Suprapubic skin (tissue), 4 donors: Measurements from ENCODE around the gene LRPPRC.

Source experiments
- CTCF ChIP-seq, 2 donors: fragments of 200-600 bp in 1 of 2; fragments of 450-650 bp in 1 of 2; sonication (generic) in 1 of 2; IDR thresholded peaks; one replicate each; pipeline ENCODE4 v1.5.1; 2016 to 2019; ENCODE audit warnings: antibody characterized with exemption in 2 of 2, mild to moderate bottlenecking in 1 of 2, moderate library complexity in 1 of 2
- EP300 ChIP-seq: sonication (generic); formaldehyde crosslinking; IDR thresholded peaks from one replicate; pipeline ENCODE4 v1.6.1; 2017; ENCODE audit warnings: antibody characterized with exemption
- POLR2A ChIP-seq, 2 donors: fragments of 450-650 bp; IDR thresholded peaks; one replicate each; pipeline ENCODE4 v1.6.1; 2017; ENCODE audit warnings: antibody characterized with exemption in 2 of 2, mild to moderate bottlenecking in 2 of 2, moderate library complexity in 2 of 2
- POLR2AphosphoS5 ChIP-seq, 3 donors: sonication (generic); formaldehyde crosslinking; IDR thresholded peaks; one replicate each; pipeline ENCODE4 v1.6.1; 2017; ENCODE audit warnings: antibody characterized with exemption in 3 of 3

GRCh38 chr2:43837033-43837432, 158.8 kb downstream of the LRPPRC start:
- TF ChIP-seq EP300 (no peak), CTCF (IDR thresholded peaks at IDR 0.05) (no peak), POLR2A (IDR thresholded peaks at IDR 0.05) (no peak), POLR2AphosphoS5 (IDR thresholded peaks at IDR 0.05) (no peak)
